G401.6 (cell line): Measurements from ENCODE around the gene SLC22A31.
A peak's percentile ranks its signal among the peaks of the same experiment; 100 is the strongest.
"Not testable (repeated sequence)": the region's sequence is repeated elsewhere in the genome, so short reads cannot be mapped to it uniquely, and the experiment has no call there.

Source experiments
- FAIRE-seq: peaks from 2 replicates; lab custom pipeline; 2012; peaks lifted over from hg19 to GRCh38; lab: Jason Lieb, UNC

SLC22A31 gene

DNA sequence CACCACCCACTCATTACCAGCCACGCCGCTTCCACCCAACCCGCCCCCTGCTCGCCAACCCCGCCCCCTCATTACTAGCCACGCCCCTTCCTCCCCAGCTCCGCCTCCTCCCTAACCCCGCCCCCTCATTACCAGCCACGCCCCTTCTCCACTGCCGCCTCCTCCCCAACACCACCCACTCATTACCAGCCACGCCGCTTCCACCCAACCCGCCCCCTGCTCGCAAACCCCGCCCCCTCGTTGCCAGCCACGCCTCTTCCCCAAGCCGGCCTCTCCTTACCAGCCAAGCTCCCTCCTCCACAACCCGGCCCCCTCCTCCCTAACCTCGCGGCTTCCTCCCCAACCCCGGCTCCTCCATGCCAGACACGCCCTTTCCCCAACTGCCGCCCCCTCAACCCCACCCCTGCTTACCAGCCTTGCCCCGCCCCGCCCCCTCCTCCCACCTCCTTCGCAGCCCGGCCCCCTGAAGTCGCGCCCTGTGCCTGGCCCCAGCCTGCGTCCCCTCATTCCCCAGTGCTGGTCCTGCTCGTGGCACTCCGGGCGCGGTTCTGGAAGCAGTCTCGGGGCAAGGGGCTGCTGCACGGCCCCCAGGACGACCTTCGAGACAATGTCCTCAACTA is 7.3 kb downstream of the SLC22A31 start:
- no peak for FAIRE-seq

DNA sequence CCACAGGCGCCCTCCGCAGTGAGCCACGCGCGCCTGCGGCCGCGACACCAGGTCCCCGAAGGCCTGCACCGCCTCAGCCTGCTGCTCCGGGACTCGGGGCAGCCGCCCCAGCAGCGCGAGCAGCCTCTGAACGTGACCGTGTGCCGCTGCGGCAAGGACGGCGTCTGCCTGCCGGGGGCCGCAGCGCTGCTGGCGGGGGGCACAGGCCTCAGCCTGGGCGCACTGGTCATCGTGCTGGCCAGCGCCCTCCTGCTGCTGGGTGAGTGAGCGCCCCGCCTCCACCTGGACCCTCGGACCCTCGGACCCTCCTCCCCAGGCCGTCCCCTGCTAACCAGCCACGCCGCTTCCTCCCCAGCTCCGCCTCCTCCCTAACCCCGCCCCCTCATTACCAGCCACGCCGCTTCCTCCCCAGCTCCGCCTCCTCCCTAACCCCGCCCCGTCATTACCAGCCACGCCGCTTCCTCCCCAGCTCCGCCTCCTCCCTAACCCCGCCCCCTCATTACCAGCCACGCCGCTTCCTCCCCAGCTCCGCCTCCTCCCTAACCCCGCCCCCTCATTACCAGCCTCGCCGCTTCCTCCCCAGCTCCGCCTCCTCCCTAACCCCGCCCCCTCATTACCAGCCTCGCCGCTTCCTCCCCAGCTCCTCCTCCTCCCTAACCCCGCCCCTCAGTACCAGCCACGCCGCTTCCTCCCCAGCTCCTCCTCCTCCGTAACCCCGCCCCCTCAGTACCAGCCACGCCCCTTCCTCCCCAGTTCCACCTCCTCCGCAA is 8.0 kb downstream of the SLC22A31 start:
- FAIRE-seq: peak; percentile 88

DNA sequence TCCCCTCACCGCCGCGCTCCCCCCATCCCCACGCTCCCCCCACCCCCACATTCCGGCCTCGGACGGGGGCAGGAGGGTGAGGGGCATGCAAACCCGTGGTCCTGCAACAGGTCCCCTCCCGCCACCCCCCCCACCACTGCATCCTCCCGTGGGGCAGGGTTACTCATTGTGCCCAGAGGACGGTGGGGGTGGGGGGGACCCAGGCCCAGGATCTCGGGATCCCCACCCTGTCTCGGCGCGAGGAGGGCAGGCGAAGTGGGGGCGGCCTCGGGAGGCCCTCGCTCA is 8.5 kb downstream of the SLC22A31 start:
- FAIRE-seq: no peak

DNA sequence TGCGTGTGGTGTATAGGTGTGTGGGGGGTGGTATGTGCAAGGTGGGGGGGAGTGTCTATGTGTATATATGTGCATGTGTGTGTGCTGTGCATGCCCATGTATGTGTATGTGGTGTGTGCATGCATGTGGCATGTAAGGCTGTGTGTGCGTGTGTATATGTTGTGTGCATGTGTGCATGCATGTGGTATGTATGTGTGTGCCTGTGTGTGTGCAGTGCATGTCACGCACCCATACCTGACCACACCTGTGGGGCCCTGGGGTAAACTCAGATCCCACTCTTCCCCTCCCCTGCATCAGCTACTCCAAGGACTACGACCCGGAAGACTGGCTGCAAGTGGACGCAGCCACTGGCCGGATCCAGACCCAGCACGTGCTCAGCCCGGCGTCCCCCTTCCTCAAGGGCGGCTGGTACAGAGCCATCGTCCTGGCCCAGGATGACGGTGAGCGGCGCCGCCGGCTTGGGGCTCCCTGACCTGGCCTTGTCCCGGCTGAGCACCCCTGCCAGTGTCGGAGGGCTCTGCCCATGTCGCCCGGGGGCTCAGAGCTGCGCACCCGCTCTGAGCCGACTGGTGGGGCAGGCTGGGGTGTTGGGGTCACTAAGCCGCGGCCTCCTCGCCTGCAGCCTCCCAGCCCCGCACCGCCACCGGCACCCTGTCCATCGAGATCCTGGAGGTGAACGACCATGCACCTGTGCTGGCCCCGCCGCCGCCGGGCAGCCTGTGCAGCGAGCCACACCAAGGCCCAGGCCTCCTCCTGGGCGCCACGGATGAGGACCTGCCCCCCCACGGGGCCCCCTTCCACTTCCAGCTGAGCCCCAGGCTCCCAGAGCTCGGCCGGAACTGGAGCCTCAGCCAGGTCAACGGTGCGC is 9.1 kb downstream of the SLC22A31 start:
- no peak for FAIRE-seq

DNA sequence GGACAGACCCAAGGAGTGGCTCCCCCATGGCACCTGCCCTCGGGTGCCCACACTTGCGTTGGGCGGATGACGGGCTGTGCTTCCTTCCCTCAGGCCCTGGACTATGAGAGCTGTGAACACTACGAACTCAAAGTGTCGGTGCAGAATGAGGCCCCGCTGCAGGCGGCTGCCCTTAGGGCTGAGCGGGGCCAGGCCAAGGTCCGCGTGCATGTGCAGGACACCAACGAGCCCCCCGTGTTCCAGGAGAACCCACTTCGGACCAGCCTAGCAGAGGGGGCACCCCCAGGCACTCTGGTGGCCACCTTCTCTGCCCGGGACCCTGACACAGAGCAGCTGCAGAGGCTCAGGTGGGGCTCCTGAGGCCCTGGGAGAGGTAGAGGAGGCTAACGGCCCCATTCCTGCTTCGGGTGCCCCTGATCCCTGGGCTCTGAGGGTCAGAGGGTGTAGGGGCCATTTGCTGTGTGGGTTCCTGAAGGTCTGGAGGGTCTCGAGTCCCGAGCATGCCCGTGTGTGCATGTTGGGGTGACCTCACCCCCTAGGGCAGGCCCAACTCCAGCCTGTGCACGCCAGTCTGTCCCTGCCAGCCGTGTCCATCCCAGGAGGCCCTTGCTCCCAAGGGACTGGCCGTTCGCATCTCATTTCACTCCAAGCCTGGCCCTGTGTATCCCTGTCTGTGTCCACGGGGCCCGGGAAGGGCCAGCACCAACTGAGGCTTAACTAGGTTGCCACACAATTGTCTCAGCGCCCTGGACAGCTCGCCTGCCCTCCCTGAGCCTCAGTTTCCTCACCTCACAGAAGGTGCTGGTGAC is 10.0 kb downstream of the SLC22A31 start:
- no peak for FAIRE-seq

DNA sequence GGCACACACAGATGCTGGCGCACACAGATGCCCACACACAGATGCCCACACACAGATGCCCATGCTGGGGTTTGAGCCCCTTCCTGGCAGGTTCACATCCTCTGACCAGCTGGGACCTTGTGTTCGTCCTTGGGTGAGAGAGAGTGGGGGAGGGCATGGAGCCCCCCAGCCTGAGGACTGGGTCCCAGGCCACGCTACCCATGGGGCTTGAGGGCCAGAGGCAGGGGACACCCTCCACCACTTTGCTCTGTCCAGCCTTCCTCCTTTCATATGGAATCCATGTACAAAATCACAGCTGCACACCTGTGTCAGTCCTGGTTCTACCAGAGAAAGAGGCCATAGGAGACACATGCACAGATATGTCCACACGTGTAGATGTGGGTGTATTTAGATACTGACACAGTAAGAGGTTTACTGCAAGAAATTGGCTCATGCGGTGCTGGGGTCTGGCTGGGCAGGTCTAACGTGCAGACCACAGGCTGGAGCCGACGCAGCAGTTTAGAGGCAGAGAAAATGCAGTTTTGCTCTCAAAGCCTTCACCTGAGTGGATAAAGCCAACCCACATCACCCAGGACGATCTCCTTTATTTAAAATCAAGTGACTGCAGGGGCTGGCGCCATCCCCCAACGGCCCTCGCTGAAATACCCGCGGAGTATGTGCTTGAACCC is 10.8 kb downstream of the SLC22A31 start:
- no peak for FAIRE-seq

DNA sequence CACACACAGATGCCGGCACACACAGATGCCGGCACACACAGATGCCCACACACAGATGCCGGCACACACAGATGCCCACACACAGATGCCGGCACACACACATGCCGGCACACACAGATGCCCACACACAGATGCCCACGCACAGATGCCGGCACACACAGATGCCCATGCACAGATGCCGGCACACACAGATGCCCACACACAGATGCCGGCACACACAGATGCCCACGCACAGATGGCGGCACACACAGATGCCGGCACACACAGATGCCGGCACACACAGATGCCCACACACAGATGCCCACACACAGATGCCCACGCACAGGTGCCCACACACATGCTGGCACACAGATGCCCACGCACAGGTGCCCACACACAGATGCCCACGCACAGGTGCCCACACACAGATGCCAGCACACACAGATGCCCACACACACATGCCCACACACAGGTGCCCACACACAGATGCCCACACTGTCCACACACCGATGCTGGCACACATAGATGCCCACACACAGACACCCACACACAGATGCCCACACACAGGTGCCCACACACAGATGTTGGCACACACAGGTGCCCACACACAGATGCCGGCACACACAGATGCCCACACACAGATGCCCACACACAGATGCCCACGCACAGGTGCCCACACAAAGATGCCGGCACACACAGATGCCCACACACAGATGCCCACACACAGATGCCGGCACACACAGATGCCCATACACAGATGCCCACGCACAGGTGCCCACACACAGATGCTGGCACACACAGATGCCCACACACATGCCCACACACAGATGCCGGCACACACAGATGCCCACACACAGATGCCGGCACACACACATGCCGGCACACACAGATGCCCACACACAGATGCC is 11.6 kb downstream of the SLC22A31 start:
- not testable (repeated sequence) for FAIRE-seq

DNA sequence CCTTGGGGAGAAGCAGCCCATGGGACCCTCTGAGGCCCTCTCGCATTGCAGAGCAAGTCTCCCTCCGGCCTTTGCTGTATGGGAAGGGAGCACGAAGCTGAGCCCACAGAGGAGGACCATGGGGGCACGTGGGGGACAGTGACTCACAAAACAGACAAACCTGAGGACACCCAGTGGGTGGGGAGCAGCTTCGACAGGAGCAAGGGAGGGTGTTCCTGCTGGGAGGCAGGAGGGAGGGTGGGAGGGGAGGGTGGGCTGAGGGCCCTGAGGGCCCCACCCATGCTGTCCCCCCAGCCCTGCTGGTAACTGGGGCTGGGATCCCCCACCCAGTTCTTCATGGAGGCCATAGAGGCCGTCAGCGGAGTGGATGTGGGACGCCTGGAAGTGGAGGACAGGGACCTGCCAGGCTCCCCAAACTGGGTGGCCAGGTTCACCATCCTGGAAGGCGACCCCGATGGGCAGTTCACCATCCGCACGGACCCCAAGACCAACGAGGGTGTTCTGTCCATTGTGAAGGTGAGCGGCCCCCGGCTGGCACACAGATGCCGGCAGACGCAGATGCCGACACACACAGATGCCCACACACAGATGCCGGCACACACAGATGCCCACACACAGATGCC is 12.5 kb downstream of the SLC22A31 start:
- FAIRE-seq: no peak

DNA sequence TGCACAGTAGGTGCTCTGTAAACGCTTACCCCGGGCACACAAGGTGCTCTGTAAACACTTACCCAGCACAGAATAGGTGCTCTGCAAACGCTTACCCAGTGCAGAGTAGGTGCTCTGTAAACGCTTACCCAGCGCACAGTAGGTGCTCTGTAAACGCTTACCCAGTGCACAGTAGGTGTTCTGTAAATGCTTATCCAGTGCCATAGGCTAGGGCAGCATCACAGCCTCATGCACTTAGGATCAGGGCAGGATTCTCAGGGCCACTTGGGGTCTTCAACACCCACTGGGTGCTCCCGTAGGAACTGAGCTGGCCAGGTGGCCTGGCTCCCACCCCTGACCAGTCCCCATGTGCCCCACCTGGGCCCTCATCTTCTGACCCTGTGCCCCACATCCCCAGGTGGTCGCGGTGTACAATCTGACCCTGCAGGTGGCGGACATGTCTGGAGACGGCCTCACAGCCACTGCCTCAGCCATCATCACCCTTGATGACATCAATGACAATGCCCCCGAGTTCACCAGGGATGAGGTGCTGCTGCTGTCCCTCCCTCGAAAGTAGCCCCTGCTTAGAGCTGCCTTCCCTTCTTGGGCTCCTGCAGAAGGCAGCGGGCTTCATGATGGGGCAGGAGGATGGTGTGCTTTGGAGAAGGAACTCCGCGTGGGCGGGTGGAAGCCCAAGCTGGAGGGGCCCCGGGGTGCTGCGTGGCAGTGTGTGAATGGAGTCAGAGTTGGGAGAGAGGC is 13.1 kb downstream of the SLC22A31 start:
- no peak for FAIRE-seq

DNA sequence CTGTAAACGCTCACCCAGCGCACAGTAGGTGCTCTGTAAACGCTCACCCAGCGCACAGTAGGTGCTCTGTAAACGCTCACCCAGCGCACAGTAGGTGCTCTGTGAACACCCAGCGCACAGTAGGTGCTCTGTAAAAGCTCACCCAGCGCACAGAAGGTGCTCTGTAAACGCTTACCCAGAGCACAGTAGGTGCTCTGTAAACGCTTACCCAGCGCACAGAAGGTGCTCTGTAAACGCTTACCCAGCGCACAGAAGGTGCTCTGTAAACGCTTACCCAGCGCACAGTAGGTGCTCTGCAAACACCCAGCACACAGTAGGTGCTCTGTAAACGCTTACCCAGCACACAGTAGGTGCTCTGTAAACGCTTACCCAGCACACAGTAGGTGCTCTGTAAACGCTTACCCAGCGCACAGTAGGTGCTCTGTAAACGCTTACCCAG is 13.7 kb downstream of the SLC22A31 start:
- not testable (repeated sequence) for FAIRE-seq

DNA sequence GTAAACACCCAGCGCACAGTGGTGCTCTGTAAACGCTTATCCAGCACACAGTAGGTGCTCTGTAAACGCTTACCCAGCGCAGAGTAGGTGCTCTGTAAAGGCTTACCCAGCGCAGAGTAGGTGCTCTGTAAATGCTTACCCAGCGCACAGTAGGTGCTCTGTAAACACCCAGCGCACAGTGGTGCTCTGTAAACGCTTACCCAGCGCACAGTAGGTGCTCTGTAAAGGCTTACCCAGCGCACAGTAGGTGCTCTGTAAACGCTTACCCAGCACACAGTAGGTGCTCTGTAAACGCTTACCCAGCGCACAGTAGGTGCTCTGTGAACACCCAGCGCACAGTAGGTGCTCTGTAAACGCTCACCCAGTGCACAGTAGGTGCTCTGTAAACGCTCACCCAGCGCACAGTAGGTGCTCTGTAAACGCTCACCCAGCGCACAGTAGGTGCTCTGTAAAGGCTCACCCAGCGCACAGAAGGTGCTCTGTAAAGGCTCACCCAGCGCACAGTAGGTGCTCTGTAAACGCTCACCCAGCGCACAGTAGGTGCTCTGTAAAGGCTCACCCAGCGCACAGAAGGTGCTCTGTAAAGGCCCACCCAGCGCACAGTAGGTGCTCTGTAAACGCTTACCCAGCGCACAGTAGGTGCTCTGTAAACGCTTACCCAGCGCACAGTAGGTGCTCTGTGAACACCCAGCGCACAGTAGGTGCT is 14.3 kb downstream of the SLC22A31 start:
- not testable (repeated sequence) for FAIRE-seq

DNA sequence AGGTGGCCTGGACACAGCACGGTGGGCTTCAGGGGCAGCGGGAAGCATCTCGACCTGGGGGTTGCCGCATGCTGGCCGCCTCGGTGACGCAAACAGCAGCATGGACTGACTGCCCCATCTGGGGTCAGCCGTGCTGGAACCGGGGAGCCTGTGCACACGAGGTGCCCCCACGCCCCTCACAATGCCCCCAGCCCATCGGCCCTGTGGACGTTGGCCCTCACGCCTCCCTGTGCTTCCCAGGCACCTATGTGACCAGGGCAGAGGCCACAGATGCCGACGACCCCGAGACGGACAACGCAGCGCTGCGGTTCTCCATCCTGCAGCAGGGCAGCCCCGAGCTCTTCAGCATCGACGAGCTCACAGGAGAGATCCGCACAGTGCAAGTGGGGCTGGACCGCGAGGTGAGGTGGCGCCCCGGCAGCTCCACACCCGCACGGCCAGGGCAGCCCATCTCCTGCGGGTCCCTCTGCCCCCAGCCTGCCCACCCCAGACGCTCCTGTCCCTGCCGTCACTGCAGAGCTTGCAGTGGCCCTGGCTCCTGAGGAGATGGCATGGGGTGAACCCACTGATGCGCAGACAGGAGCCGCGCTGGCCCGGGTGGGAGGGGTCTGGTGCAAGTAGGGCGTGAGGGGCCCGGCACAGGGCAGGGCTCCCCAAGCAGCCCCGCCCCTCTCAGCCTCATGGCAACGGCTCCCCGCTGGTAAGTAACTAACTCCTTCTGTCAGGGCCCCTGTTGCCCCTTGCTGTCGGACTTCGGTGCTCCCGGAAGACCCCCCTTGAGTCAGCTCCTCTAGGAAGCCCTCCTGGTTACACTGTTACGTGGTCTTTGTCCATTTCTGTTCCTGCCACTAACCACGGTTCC is 15.2 kb downstream of the SLC22A31 start:
- FAIRE-seq: no peak

DNA sequence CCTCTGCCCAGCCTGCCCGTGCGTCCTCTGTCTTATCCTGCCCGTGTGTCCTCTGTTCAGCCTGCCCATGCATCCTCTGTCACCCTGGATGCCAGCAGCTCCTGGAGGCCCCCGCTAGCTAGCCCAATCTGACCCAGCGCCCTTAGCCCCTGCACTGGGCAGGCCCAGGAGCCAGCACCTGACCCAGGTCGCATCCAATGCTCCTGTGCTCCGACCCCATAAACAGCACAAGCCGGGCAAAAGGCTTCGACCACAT is 15.7 kb downstream of the SLC22A31 start:
- no peak for FAIRE-seq

DNA sequence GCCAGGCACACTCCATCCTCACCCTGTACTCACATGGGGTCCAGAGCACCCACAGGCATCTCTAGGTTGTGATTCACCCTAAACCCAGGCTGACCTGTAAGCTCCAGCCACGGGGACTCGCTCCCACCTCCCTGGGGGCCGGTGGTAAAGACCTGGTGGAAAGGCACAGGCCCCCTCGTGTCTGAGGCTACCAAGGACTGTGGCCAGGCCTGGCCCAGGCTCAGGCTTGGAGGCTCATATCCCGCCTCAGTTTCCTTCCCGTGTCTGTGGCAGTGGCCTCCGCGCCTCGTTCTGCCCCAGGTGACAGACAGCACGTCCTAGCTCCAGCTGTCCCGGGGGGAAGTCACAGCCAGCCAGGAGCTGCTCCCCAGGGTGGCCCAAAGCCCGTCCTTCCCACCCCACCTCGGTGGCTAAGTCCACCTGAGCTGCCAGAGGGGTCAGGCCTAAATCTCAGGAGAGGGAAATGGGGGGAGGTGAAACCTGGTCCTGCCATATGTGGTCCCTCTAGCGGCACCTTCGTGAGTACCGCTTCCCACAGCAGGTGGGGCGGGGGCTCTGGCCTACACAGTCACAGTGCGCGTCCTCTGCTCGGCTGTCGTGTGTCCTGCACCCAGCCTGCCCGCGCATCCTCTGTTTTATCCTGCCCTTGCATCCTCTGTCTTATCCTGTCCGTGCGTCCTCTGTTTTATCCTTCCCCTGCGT is 16.2 kb downstream of the SLC22A31 start:
- no peak for FAIRE-seq

DNA sequence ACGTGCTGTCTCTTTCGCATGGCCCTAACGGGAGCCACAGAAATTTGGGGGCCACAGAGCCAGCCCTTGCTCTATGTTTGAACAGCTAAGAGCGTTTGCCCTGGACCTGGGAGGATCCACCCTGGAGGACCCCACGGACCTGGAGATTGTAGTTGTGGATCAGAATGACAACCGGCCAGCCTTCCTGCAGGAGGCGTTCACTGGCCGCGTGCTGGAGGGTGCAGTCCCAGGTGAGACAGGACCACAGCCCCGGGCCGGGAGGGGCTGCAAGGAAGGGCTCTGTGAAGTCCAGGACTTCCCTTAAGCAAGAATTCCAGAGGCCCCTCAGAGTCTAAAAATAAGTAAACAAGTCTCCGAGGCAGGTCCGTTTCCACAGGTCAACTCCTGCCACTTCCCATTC is 16.9 kb downstream of the SLC22A31 start:
- FAIRE-seq: no peak

DNA sequence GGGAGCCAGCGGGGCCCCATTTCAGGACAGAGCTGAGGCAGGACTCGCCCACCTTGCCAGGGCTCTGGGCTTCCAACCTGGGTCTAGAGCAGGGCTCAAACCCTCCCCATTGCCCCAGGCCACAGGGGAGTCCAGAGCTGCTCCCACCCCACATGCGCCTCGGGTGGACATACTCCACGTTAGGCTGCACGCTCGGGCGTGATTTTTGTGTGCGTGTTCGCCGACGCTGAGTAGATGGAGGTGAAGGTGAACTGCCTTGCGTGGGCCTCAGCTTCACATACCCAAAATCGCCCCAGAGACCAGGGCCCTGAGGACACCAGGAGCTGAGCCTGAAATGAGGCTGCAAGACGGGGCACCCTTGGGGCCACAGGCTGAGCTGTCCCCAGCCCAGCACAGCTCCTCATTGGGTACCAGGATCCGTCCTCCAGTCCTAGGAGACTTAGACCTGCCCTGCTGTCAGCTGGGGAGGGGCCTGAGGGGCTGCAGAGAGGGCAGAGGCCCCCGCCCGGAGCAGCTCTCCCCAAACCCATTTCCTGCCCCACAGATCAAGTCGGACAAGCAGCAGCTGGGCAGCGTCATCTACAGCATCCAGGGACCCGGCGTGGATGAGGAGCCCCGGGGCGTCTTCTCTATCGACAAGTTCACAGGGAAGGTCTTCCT is 20.6 kb downstream of the SLC22A31 start:
- FAIRE-seq: no peak

DNA sequence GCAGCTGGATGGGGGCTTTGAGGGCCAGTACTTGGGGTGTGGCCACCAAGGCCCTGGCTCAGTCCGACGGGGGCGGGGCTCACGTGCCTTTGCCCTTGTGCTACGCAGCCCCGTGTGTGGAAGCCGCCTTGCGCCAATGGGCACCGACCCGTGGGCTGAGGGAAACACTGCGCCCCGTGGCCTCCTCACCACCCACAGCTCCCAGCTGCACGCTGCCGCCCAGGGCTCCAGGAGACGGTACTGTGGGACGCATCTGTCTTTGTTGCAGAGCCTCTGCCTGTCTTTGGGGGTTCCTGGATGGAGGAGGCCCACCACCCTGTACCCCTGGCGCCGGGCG is 21.2 kb downstream of the SLC22A31 start:
- no peak for FAIRE-seq
